GM19328 (cell line): ENCODE results near the gene FNDC10.

Experiments used
- ATAC-seq: cut with Tn5 transposase; IDR thresholded peaks from one replicate; pipeline ENCODE4 v1.9.1; 2021; ENCODE audit warnings: mild to moderate bottlenecking, moderate library complexity; ENCODE audit not compliant: unreplicated experiment

The FNDC10 gene

GRCh38 chr1:1550087-1550486, 49.8 kb downstream of the FNDC10 start:
- ATAC-seq, result no peak

- no peak for ATAC-seq
These were observed 51.3 kb downstream of the FNDC10 start for GRCh38 chr1:1548591-1548990.
